AML-193 (cell line): ENCODE data around the gene CASR.
"Not testable (repeated sequence)": the region's sequence is repeated elsewhere in the genome, so short reads cannot be mapped to it uniquely, and the experiment has no call there.

Source experiments
- DNase-seq, 2 experiments: peaks; one replicate each; lab custom pipeline; 2025; lab: John Stamatoyannopoulos, UW

CASR gene

GRCh38 chr3:122183521-122183892 is at the start of gene CASR:
TSS of gene CASR (plus strand) at chr3:122183668. CDS start at chr3:122254190, 70,522 bp downstream.
- DNase-seq = no peak

- DNase-seq = no peak
Observed at GRCh38 chr3:122146466-122146865, 37.0 kb upstream of the CASR start.

- DNase-seq = no peak
Observed at GRCh38 chr3:122148941-122149627, 34.4 kb upstream of the CASR start.

- DNase-seq = no peak
Observed at GRCh38 chr3:122151480-122151879, 32.0 kb upstream of the CASR start.

- DNase-seq = not testable (repeated sequence)
Observed at GRCh38 chr3:122164983-122165382, 18.5 kb upstream of the CASR start.

GRCh38 chr3:122167630-122168029 is 15.8 kb upstream of the CASR start:
- peak; percentile 95 to 98 for DNase-seq

GRCh38 chr3:122168044-122168443 is 15.4 kb upstream of the CASR start:
- no peak for DNase-seq

GRCh38 chr3:122169911-122170310 is 13.6 kb upstream of the CASR start:
- DNase-seq = no peak

- not testable (repeated sequence) for DNase-seq
Observed at GRCh38 chr3:122171361-122171760, 12.1 kb upstream of the CASR start.

- no peak for DNase-seq
Observed at GRCh38 chr3:122178711-122179110, 4.8 kb upstream of the CASR start.

GRCh38 chr3:122183893-122184590 is 574 bp downstream of the CASR start:
- DNase-seq = no peak

GRCh38 chr3:122184591-122184929 is 1.1 kb downstream of the CASR start:
- DNase-seq = no peak

GRCh38 chr3:122186372-122186771 is 2.9 kb downstream of the CASR start:
- no peak for DNase-seq

GRCh38 chr3:122188737-122189136 is 5.3 kb downstream of the CASR start:
- no peak for DNase-seq

GRCh38 chr3:122189357-122189756 is 5.9 kb downstream of the CASR start:
- DNase-seq = no peak

- DNase-seq = no peak
Observed at GRCh38 chr3:122190525-122190924, 7.1 kb downstream of the CASR start.

GRCh38 chr3:122198966-122199365 is 15.5 kb downstream of the CASR start:
- DNase-seq = no peak

GRCh38 chr3:122199552-122199951 is 16.1 kb downstream of the CASR start:
- no peak for DNase-seq

- DNase-seq = no peak
Observed at GRCh38 chr3:122200661-122201060, 17.2 kb downstream of the CASR start.

- not testable (repeated sequence) for DNase-seq
Observed at GRCh38 chr3:122201476-122201875, 18.0 kb downstream of the CASR start.

GRCh38 chr3:122208579-122208978 is 25.1 kb downstream of the CASR start:
- DNase-seq = no peak

- no peak for DNase-seq
Observed at GRCh38 chr3:122213650-122214049, 30.2 kb downstream of the CASR start.

GRCh38 chr3:122214711-122215110 is 31.2 kb downstream of the CASR start:
- DNase-seq = no peak
